H1 (cell line): ENCODE results near the gene MSN. TPM values are rescaled to one million over a fixed set of nuclear protein-coding genes. Genes with fewer than 3 reads are reported as not detected.

Experiments used
- CTCF ChIA-PET: fragments of 300-600 bp; sonication (Branson Sonifier 250); formaldehyde crosslinking; loops from one replicate; lab custom pipeline; 2021; ENCODE audit not compliant: partially characterized antibody; lab: Charles Lee
- POLR2A ChIA-PET: fragments of 300-600 bp; sonication (Branson Sonifier 250); formaldehyde crosslinking; loops from one replicate; lab custom pipeline; 2021; ENCODE audit warnings: inconsistent platforms; ENCODE audit not compliant: partially characterized antibody; lab: Charles Lee
- DNase-seq, 2 experiments: peaks; one replicate each; pipeline versions ENCODE4 v3.0.0 to v3.0.0-alpha.2; 2010 to 2022; ENCODE audit warnings: low spot score in 2 of 2, low read depth in 1 of 2, mixed read lengths in 1 of 2
- FAIRE-seq: peaks from 2 replicates; lab custom pipeline; 2011; peaks lifted over from hg19 to GRCh38; lab: Jason Lieb, UNC
- H2AFZ ChIP-seq: 2 replicates; pipeline ENCODE4 v1.8.1; 2012; ENCODE audit warnings: low read length, inconsistent platforms
- H2AK5ac ChIP-seq: 2 replicates; pipeline ENCODE4 v1.6.1; 2013; ENCODE audit warnings: low read depth, low read length
- H2BK120ac ChIP-seq: replicated peaks from 2 replicates; pipeline ENCODE3; 2013; ENCODE audit warnings: low read depth, low read length, inconsistent platforms
- H2BK12ac ChIP-seq: 2 replicates; pipeline ENCODE4 v1.6.1; 2013; ENCODE audit warnings: low read depth, low read length
- H2BK15ac ChIP-seq: 2 replicates; pipeline ENCODE4 v1.6.1; 2013; ENCODE audit warnings: low read length
- H2BK20ac ChIP-seq: 2 replicates; pipeline ENCODE4 v1.6.1; 2013; ENCODE audit warnings: low read length
- H2BK5ac ChIP-seq: 2 replicates; pipeline ENCODE4 v1.6.1; 2013; ENCODE audit warnings: low read depth, low read length
- H3K14ac ChIP-seq: 2 replicates; pipeline ENCODE4 v1.6.1; 2013; ENCODE audit warnings: inconsistent platforms; ENCODE audit not compliant: insufficient read length
- H3K18ac ChIP-seq: 2 replicates; pipeline ENCODE4 v1.6.1; 2013; ENCODE audit warnings: low read length; ENCODE audit errors: extremely low read depth
- H3K23ac ChIP-seq: 2 replicates; pipeline ENCODE4 v1.6.1; 2013; ENCODE audit warnings: inconsistent platforms; ENCODE audit not compliant: insufficient read length
- H3K23me2 ChIP-seq: 2 replicates; pipeline ENCODE4 v1.6.1; 2013; ENCODE audit warnings: low read depth, low read length
- H3K27ac ChIP-seq: 2 replicates; pipeline ENCODE4 v1.6.1; 2011; ENCODE audit warnings: low read depth, low read length, inconsistent platforms
- H3K27me3 ChIP-seq, 4 experiments: replicated peaks in 1 of 4; 1 replicate in 1 of 4; 2 replicates in 3 of 4; pipeline versions ENCODE4 v1.6.1 to v1.8.1; 2011 to 2013; ENCODE audit warnings: low read length in 3 of 4, mild to moderate bottlenecking in 3 of 4, inconsistent platforms in 2 of 4, mixed read lengths in 2 of 4, moderate library complexity in 1 of 4; ENCODE audit not compliant: control insufficient read depth in 3 of 4, insufficient read depth in 3 of 4; ENCODE audit errors: extremely low read depth in 1 of 4
- H3K36me3 ChIP-seq, 4 experiments: 2 replicates each; pipeline versions ENCODE4 v1.6.1 to v1.8.1; 2011 to 2013; ENCODE audit warnings: mild to moderate bottlenecking in 4 of 4, low read length in 3 of 4, moderate library complexity in 2 of 4, control low read depth in 1 of 4, inconsistent platforms in 1 of 4; ENCODE audit not compliant: insufficient read depth in 4 of 4, control insufficient read depth in 2 of 4
- H3K4ac ChIP-seq: replicated peaks from 2 replicates; pipeline ENCODE3; 2013; ENCODE audit warnings: low read length, low read depth, mixed read lengths, inconsistent platforms; ENCODE audit not compliant: insufficient read length
- H3K4me1 ChIP-seq, 4 experiments: replicated peaks in 1 of 4; 1 replicate in 1 of 4; 2 replicates in 3 of 4; pipeline versions ENCODE4 v1.6.1 to v1.8.1; 2011 to 2013; ENCODE audit warnings: low read length in 3 of 4, inconsistent platforms in 2 of 4, mixed read lengths in 1 of 4; ENCODE audit not compliant: insufficient read depth in 4 of 4, control insufficient read depth in 3 of 4
- H3K4me2 ChIP-seq, 2 experiments: 2 replicates each; pipeline versions ENCODE4 v1.6.1 to v1.8.1; 2011 to 2013; ENCODE audit warnings: low read depth in 2 of 2, low read length in 2 of 2, control low read depth in 1 of 2, inconsistent platforms in 1 of 2, mild to moderate bottlenecking in 1 of 2; ENCODE audit not compliant: insufficient read depth in 1 of 2
- H3K4me3 ChIP-seq, 4 experiments: fragments of 200-600, 300-600 bp in 1 of 4; sonication (generic), shearing (Covaris generic), sonication (Bioruptor Twin) in 1 of 4; 2 replicates each; pipeline versions ENCODE4 v1.5.1 to v1.8.1; 2011 to 2016; ENCODE audit warnings: low read length in 4 of 4, low read depth in 3 of 4, control low read depth in 2 of 4, inconsistent platforms in 2 of 4, mild to moderate bottlenecking in 2 of 4, mixed read lengths in 1 of 4, moderate library complexity in 1 of 4; ENCODE audit not compliant: insufficient read depth in 2 of 4; ENCODE audit errors: extremely low read depth in 1 of 4
- H3K56ac ChIP-seq: replicated peaks from 2 replicates; pipeline ENCODE3; 2013; ENCODE audit warnings: low read depth, mild to moderate bottlenecking, mixed read lengths, low read length, inconsistent platforms; ENCODE audit not compliant: insufficient read length
- H3K79me1 ChIP-seq: 2 replicates; pipeline ENCODE4 v1.6.1; 2013; ENCODE audit warnings: low read depth, low read length, control low read depth
- H3K79me2 ChIP-seq, 2 experiments: 2 replicates each; pipeline versions ENCODE4 v1.6.1 to v1.8.1; 2012 to 2013; ENCODE audit warnings: low read length in 2 of 2, mild to moderate bottlenecking in 2 of 2, inconsistent platforms in 1 of 2; ENCODE audit not compliant: insufficient read depth in 2 of 2, control insufficient read depth in 1 of 2
- H3K9ac ChIP-seq, 4 experiments: replicated peaks in 1 of 4; 1 replicate in 1 of 4; 2 replicates in 3 of 4; pipeline versions ENCODE4 v1.6.1 to v1.8.1; 2011 to 2013; ENCODE audit warnings: low read depth in 3 of 4, low read length in 3 of 4, control low read depth in 2 of 4, mild to moderate bottlenecking in 2 of 4, moderate library complexity in 2 of 4, inconsistent platforms in 1 of 4; ENCODE audit errors: extremely low read depth in 1 of 4
- H3K9me3 ChIP-seq, 2 experiments: 2 replicates each; pipeline versions ENCODE4 v1.6.1 to v1.8.1; 2012 to 2013; ENCODE audit warnings: mild to moderate bottlenecking in 2 of 2, moderate library complexity in 2 of 2, control low read depth in 1 of 2, inconsistent platforms in 1 of 2, low read depth in 1 of 2, low read length in 1 of 2, mixed read lengths in 1 of 2; ENCODE audit not compliant: insufficient read depth in 2 of 2
- H4K20me1 ChIP-seq, 2 experiments: replicated peaks in 1 of 2; 2 replicates each; pipeline versions ENCODE3 to v1.8.1; 2011 to 2013; ENCODE audit warnings: inconsistent platforms in 2 of 2, low read length in 2 of 2, mild to moderate bottlenecking in 1 of 2; ENCODE audit not compliant: insufficient read depth in 2 of 2, control insufficient read depth in 1 of 2
- H4K5ac ChIP-seq: 2 replicates; pipeline ENCODE4 v1.6.1; 2013; ENCODE audit warnings: low read length, low read depth, mixed read lengths, inconsistent platforms; ENCODE audit not compliant: insufficient read length
- H4K8ac ChIP-seq: 2 replicates; pipeline ENCODE4 v1.8.0; 2013; ENCODE audit warnings: mild to moderate bottlenecking, moderate library complexity, low read length, inconsistent platforms; ENCODE audit not compliant: insufficient read depth; ENCODE audit errors: extremely low read depth
- H4K91ac ChIP-seq: replicated peaks from 2 replicates; pipeline ENCODE3; 2013; ENCODE audit warnings: low read length, mixed read lengths, inconsistent platforms; ENCODE audit not compliant: insufficient read length
- CHD2 ChIP-seq: IDR thresholded peaks from 2 replicates; pipeline ENCODE4 v1.6.1; 2012; ENCODE audit warnings: low read length, improper control_type of control experiment
- CTCF ChIP-seq, 3 experiments: IDR thresholded peaks; 1 replicate in 2 of 3; 2 replicates in 1 of 3; pipeline versions ENCODE4 v1.5.1 to v1.6.1; 2011; ENCODE audit warnings: low read length in 3 of 3, mild to moderate bottlenecking in 3 of 3, inconsistent platforms in 2 of 3, low read depth in 1 of 3, moderate library complexity in 1 of 3; ENCODE audit not compliant: insufficient read depth in 1 of 3; ENCODE audit errors: control extremely low read depth in 1 of 3
- E2F6 ChIP-seq: IDR thresholded peaks from 2 replicates; pipeline ENCODE4 v1.6.1; 2012; ENCODE audit warnings: inconsistent platforms
- FOSL1 ChIP-seq: IDR thresholded peaks from 2 replicates; pipeline ENCODE4 v1.6.1; 2011; ENCODE audit warnings: mild to moderate bottlenecking, low read depth, low read length, moderate library complexity; ENCODE audit not compliant: insufficient read depth
- GABPA ChIP-seq: IDR thresholded peaks from 2 replicates; pipeline ENCODE4 v1.6.1; 2011; ENCODE audit warnings: mild to moderate bottlenecking, low read length, moderate library complexity, borderline replicate concordance; ENCODE audit not compliant: insufficient read depth
- KDM5A ChIP-seq: fragments of 200-600 bp; IDR thresholded peaks from 2 replicates; pipeline ENCODE4 v1.7.1; 2012; ENCODE audit warnings: mild to moderate bottlenecking, low read length, inconsistent platforms, mixed read lengths
- NANOG ChIP-seq: IDR thresholded peaks from 2 replicates; pipeline ENCODE4 v1.6.1; 2011; ENCODE audit warnings: low read length, low read depth, mild to moderate bottlenecking, inconsistent platforms; ENCODE audit not compliant: insufficient read depth, poor library complexity, severe bottlenecking
- RXRA ChIP-seq: IDR thresholded peaks from 2 replicates; pipeline ENCODE4 v1.6.1; 2011; ENCODE audit warnings: low read depth, mild to moderate bottlenecking, low read length, moderate library complexity; ENCODE audit not compliant: insufficient read depth
- SIX5 ChIP-seq: IDR thresholded peaks from 2 replicates; pipeline ENCODE4 v1.6.1; 2011; ENCODE audit warnings: mild to moderate bottlenecking, low read depth, low read length
- SP4 ChIP-seq: IDR thresholded peaks from 2 replicates; pipeline ENCODE4 v1.6.1; 2012; ENCODE audit warnings: low read length, inconsistent platforms
- TBP ChIP-seq: IDR thresholded peaks from 2 replicates; pipeline ENCODE4 v1.6.1; 2011; ENCODE audit warnings: low read depth, low read length, improper control_type of control experiment
- WGBS, 2 experiments: shearing (Covaris generic) in 1 of 2; methylation state at CpG; one replicate each; pipeline versions ENCODE4 v1.1.6 to v1.1.7; 2013 to 2015; ENCODE audit warnings: low lambda C conversion rate in 2 of 2, mixed read lengths in 2 of 2, inconsistent platforms in 1 of 2, low coverage in 1 of 2, missing lambda C conversion rate in 1 of 2; ENCODE audit not compliant: insufficient replicate concordance in 2 of 2, insufficient coverage in 1 of 2, insufficient read length in 1 of 2; ENCODE audit errors: extremely low coverage in 1 of 2, missing lambda C conversion rate in 1 of 2; 5-methylcytosine and 5-hydroxymethylcytosine counted together
- polyA plus RNA-seq, 7 experiments: library from polyadenylated mRNA; depleted of rRNA in 3 of 7; stranded (reverse) in 5 of 7; unstranded in 2 of 7; fragments of >200 nt in 5 of 7; fragments of 200-250 nt in 2 of 7; gene quantifications; 1 replicate in 5 of 7; 2 replicates in 1 of 7; 4 replicates in 1 of 7; pipeline versions ENCODE4 v1.2.1 to v1.2.3, GENCODE V29; 2011 to 2013; ENCODE audit warnings: missing spikeins in 2 of 7, mixed read lengths in 2 of 7
- total RNA-seq: library from RNA; stranded (reverse); fragmentation: NEBNext Ultra II Directional; extraction: Animal tissue kit (Norgen Biotek cat#: 25700); gene quantifications from 2 replicates; pipeline ENCODE4 v1.2.1, GENCODE V29; 2021

Gene MSN
- total and polyA plus RNA-seq, 2 of the 8 experiments (the other 6 are each of a cell fraction or from before 2014, with no cell fraction given): 112 to 133 TPM

GRCh38 chrX:65688403-65688871 lies 21.0 kb downstream of the MSN start:
- no peak overlapping the region for H2BK12ac ChIP-seq
- H3K27ac ChIP-seq: no peak overlapping the region
- no peak overlapping the region for H2BK20ac ChIP-seq
- no peak overlapping the region for H3K23ac ChIP-seq
- no peaks in the 10 kb centered on the region for H3K27me3 ChIP-seq
- no peaks in the 10 kb centered on the region for H3K4me1 ChIP-seq
- no peak overlapping the region for H4K8ac ChIP-seq
- POLR2A ChIA-PET: interaction anchor here (1.3 kb wide), 1 partner anchor 20 kb away, joined by 3 read pairs; no protein-coding TSS in a partner anchor
- H3K23me2 ChIP-seq: no peaks in the 10 kb centered on the region
- H3K4me2 ChIP-seq: no peak overlapping the region
- H2AK5ac ChIP-seq: no peak overlapping the region
- no peak overlapping the region for H2AFZ ChIP-seq
- H3K9ac ChIP-seq: no peak overlapping the region
- no peak overlapping the region for H3K4ac ChIP-seq
- no peak overlapping the region for H2BK120ac ChIP-seq
- H3K14ac ChIP-seq: no peak overlapping the region
- CTCF ChIA-PET: interaction anchor here (0.6 to 1.8 kb wide), 3 partner anchors 13 to 23 kb away, joined by 3 to 5 read pairs (median 3); no protein-coding TSS in a partner anchor
- H3K79me2 ChIP-seq: peaks cover 0 to 43% of the 10 kb centered on the region in 2 experiments; a peak in 2 of 4 replicates
- no peak overlapping the region for H4K5ac ChIP-seq
- FAIRE-seq (no peak), DNase-seq (no peak)
- no peaks in the 10 kb centered on the region for H3K36me3 ChIP-seq
- no peak overlapping the region for H2BK15ac ChIP-seq
- no peak overlapping the region for H2BK5ac ChIP-seq
- H3K9me3 ChIP-seq: no peaks in the 10 kb centered on the region
- no peak overlapping the region for H3K18ac ChIP-seq
- no peak overlapping the region for H3K4me3 ChIP-seq
- H3K56ac ChIP-seq: no peak overlapping the region
- H3K79me1 ChIP-seq: peaks cover 3% of the 10 kb centered on the region; the same call in 1 of the 2 replicates
- H4K91ac ChIP-seq: no peak overlapping the region
- 92% methylated on average over 3 of the region's 3 CpGs; no CpG with 5 or more reads in 1 of the 2 experiments for WGBS, 2 experiments
- peaks cover 0 to 4% of the 10 kb centered on the region in 2 experiments for H4K20me1 ChIP-seq
- TF ChIP-seq E2F6: no peak
- no peak for TF ChIP-seq NANOG
- no peak for TF ChIP-seq TBP
- TF ChIP-seq SP4: no peak
- no peak for TF ChIP-seq GABPA
- TF ChIP-seq CHD2: no peak
- TF ChIP-seq CTCF (IDR thresholded peaks at IDR 0.05; ENCODE audit: control extremely low read depth in 1 of 3, insufficient read depth in 1 of 3, low read depth in 1 of 3, low read length in 3 of 3): no peak
- TF ChIP-seq FOSL1: no peak
- no peak for TF ChIP-seq SIX5
- no peak for TF ChIP-seq RXRA
- no peak for TF ChIP-seq KDM5A
